Astrocyte of the spinal cord (primary cell): ENCODE results near the gene EPB41.

Experiments
- DNase-seq: peaks from one replicate; pipeline ENCODE4 v3.0.0; 2011; ENCODE audit warnings: low read depth, low spot score
- H3K4me3 ChIP-seq: 2 replicates; pipeline ENCODE4 v1.5.1; 2011; ENCODE audit warnings: low read depth, mild to moderate bottlenecking, low read length, moderate library complexity
- in situ Hi-C: cut with HindIII; loops from 2 replicates; pipeline ENCODE4 v1.10.0; 2017; ENCODE audit warnings: low sequenced_read_pairs
- TF ChIP-seq, protein P1 (sequence below): IDR thresholded peaks from 2 replicates; pipeline ENCODE4 v1.5.1; 2012; ENCODE audit warnings: low read depth, mild to moderate bottlenecking, low read length, inconsistent platforms

The EPB41 gene

DNA sequence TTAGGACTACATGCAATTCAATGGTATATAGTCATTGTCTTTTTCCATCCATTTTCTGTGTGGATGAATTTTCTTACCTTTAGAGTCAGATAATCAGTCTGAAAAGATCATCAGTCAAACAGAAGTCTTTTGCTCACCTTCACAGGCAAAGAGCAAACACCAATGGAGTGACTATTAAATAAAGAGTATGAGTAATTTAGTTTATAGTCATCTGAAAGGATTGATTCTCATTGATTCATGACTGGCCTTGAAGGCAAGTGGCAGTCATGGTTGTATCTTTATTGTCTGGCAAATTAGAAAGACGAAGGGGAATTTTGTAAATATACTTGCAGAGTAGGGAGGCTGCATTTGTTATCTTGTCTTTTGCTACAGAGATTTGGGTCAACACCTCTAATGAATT, 89.9 kb downstream of the EPB41 start:
- H3K4me3 ChIP-seq = no peak overlapping the region
- no peak for DNase-seq
- TF ChIP-seq, protein P1, sequence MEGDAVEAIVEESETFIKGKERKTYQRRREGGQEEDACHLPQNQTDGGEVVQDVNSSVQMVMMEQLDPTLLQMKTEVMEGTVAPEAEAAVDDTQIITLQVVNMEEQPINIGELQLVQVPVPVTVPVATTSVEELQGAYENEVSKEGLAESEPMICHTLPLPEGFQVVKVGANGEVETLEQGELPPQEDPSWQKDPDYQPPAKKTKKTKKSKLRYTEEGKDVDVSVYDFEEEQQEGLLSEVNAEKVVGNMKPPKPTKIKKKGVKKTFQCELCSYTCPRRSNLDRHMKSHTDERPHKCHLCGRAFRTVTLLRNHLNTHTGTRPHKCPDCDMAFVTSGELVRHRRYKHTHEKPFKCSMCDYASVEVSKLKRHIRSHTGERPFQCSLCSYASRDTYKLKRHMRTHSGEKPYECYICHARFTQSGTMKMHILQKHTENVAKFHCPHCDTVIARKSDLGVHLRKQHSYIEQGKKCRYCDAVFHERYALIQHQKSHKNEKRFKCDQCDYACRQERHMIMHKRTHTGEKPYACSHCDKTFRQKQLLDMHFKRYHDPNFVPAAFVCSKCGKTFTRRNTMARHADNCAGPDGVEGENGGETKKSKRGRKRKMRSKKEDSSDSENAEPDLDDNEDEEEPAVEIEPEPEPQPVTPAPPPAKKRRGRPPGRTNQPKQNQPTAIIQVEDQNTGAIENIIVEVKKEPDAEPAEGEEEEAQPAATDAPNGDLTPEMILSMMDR = no peak
- in situ Hi-C loops = no loop called here

DNA sequence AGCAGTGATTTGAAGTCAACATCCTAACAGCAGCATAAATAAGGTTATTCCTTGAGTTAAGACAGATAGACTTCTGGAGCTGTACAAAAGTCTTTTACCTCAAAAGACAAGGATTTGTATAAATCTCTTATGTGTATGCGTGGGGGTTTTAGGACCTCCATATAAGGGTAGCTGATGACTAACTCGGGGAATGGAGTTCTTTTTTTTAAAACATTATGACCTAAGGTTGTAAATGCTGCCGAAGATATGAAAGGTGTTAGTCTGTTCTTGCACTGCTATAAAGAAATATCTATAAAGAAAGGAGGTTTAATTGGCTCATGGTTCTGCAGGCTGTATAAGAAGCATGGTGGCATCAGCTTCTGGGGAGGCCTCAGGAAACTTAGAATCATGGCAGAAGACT, 90.4 kb downstream of the EPB41 start:
- TF ChIP-seq, protein P1 = no peak
- DNase-seq = no peak
- in situ Hi-C loops = no loop called here
- H3K4me3 ChIP-seq = no peak overlapping the region

DNA sequence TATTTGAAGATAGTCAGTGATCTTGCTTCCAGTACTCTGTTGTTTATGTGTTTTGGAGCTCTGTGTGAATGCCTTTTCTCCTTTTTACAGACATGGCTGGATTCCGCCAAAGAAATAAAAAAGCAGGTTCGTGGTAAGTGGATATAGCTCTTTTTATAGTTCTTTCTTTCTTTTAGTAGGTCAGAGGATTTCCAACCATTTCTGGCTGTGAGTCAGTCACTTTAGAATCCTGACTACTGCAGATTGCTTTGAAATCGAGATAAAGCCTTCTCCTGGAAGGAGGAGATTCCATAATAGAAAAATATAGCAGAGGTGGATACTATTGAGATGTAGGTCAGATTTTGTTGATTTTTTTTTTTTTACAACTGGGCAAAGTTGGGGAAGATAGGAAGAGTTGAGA, 97.4 kb downstream of the EPB41 start:
- peak; percentile 6 for DNase-seq

DNA sequence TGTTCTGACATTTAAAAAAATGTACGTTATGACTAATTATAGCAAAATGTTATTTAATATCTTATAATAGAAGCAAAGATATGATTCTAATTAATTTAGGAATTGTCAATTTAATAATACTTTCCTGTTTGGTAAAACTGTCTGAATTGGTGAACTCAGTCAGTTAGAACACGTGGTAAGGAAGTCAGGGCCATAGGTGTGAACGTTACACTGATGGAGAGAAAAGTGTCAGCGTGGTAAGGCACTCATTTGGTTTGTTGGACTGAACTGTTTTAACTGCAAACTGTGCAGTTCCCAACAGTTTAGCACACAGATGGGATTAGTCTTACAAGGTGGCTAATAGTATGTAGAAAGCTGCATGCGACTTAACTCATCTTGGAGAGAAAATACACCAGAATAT, 102.9 kb downstream of the EPB41 start:
- H3K4me3 ChIP-seq = no peak overlapping the region
- in situ Hi-C loops = no loop called here
- TF ChIP-seq, protein P1 = no peak
- DNase-seq = no peak

More for the DNA sequence above, 97.4 kb downstream of the EPB41 start:
- TF ChIP-seq, protein P1 = no peak
- H3K4me3 ChIP-seq = no peak overlapping the region
- in situ Hi-C loops = no loop called here

DNA sequence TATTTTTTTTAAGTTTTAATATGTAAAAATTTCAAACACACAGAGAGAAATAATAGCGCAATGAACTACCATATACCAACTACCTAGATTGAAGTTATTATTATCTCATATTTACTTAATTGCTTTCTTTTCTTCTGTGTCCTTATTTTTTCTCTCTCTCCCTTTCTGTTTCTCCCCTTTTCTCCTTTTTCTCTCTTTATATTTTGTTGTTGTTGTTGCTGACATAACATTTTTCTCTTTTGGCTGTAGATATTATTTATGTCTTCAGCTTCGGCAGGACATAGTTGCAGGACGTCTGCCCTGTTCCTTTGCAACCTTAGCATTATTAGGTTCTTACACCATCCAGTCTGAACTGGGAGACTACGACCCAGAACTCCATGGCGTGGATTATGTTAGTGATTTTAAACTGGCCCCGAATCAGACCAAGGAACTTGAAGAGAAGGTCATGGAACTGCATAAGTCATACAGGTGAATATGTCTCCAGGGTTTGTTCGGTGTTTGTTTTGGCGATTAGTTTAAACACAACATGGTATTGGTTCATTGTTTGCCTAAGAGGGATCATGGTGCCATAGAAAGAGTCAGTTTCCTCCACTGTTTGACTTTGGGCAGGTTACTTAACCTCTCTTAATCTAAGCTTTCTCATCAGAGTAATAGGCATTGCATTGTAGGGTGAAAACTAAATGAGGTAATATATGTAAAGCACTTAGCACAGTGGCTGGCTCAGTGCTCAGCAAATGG, 103.8 kb downstream of the EPB41 start:
- in situ Hi-C loops = no loop called here
- H3K4me3 ChIP-seq = no peak overlapping the region
- TF ChIP-seq, protein P1 = no peak
- no peak for DNase-seq

- in situ Hi-C loops = no loop called here
- TF ChIP-seq, protein P1 = no peak
- DNase-seq = no peak
- H3K4me3 ChIP-seq = no peak overlapping the region
Observed at GRCh38 chr1:29022620-29023019, 108.3 kb downstream of the EPB41 start.

DNA sequence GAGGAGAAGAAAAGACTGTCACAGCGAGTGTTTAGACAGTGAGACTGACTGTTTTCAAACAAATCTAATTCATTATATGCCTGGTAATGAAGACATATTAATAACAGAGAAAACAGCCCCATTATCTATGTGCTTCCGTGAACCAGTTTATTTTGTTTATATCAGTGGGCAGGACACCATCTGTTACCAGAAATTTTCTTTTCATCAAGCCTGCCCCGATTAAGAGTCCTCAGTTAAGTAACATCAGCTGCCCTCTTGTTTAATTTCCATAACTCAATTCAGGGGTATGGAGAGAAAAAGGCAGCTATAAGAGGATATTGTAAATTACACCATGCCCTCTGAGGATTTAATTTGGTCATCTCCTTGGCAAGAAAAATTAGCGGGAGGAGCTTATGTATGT, 115.3 kb downstream of the EPB41 start:
- no peak for DNase-seq
- in situ Hi-C loops = no loop called here
- no peak overlapping the region for H3K4me3 ChIP-seq
- TF ChIP-seq, protein P1 = no peak
